Muscle of back (tissue), 11 donors: ENCODE measurements around the gene NFE2. TPM values are rescaled to one million over a fixed set of nuclear protein-coding genes. Genes with fewer than 3 reads are reported as not detected.

Experiments used
- DNase-seq, 3 donors: peaks; one replicate each; pipeline versions ENCODE4 v3.0.0 to v3.0.0-alpha.2; 2013
- polyA plus RNA-seq, 10 donors: library from polyadenylated mRNA; unstranded; fragments of 120-200 nt; gene quantifications; one replicate each; pipeline ENCODE4 v1.2.1, GENCODE V29; 2013; ENCODE audit not compliant: insufficient read length in 10 of 10

The NFE2 gene
- polyA plus RNA-seq, 10 donors = 1.3 to 5.4 (median 2.6) TPM

DNA sequence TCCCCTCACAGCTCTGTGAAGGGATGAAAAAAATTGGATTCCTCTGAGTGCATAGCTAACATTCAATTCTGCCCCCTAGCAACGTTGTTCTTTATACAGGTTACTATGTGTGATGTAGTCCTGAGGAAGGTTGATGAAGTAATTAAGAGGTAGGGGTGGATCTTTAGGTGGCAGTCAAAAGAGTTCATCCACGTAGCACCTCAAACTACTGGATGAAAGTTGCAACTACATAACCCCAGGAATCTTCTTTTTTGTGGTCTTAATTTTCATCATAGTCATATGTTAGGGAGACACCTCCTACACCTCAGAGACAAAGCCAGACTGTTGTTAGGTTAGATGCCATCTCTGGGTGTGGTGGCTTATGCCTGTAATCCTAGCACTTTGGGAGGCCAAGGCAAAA is 10.2 kb upstream of the NFE2 start:
- DNase-seq = no peak

DNA sequence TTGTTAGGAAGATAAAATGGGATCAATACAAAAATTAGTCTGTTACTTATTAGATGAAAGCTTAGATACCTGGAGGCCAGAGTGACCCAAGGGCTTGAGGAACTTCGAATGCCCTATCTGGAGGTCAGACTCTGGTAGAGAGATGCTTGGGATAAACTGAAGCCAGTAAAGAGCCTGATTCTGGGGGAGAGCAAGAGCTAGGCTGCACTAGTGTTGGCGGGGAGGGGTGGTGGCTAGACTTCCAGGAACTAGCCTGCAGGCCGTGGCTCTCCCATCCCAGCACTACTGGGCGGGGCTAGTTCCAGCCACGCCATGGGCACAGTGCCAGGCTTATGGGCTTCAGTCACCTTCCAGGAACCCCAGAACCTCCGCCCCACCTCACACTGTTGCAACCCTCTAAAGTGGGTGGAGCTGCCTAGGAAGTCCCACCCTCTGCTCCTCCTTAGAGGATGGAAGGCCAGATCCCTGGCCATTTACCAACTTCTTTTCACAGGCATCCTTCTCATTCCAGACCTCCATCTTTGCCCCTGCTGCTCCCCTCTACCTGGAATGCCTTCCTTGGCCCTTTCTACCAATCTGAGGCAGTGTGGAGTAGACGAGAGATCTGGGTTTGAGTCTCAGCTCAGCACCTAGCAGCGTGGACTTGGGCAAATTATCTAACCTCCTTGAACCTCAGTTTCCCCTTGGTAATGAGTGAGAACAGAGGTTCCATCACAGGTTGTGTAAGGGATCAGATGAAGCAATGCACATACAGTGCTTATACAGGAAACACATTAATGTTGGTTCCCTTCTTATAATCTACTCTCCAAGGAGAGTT is 6.3 kb upstream of the NFE2 start:
- DNase-seq = no peak

DNA sequence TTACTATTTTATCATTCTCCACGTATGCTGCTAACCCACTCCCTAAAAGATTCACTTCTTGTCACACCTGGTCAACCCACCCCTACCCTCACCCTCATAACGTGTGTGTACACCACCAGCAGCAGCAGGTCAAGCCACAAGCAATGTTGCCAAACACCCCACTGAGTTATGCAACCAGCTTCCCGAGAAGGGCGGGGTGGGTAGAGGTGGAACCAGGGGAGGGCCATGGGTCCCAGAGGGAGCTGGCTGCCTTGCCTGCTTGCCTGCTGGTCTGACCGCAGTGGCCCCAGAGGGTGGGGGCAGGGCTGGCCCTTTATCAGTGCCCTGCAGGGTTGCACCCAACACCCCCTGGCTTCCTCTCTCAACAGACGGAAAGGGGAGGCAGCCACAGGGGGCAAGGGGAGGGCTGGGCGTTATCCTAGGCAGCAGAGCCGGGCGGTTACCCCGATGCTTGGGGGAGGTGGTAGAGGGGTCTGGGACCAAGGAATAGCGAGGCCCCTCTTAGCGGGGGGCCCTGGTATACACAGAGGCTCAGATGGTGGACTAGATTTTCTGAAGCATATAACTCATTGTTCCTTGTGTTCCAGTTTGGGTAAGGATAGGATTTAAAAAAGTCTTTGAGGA is 3.5 kb upstream of the NFE2 start:
- no peak for DNase-seq

DNA sequence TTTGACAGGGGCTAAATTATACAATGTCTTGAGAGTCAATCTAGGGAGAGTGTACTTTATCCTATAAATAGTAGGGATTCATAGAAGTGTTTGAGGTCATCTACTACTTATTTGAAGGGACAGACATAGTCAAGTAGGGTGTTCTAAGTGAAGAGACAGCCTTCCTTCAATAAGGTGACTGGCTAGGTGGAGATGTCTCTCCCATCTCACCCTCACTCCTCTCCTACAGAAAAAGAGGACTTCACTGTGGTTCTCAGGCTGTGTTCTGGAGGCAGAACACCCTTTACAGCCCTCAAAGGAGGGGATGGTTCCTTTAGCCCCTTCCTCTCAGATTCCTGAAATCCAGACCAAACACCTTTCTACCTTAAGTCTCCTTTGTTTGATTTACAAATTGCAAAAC is 2.8 kb upstream of the NFE2 start:
- no peak for DNase-seq

DNA sequence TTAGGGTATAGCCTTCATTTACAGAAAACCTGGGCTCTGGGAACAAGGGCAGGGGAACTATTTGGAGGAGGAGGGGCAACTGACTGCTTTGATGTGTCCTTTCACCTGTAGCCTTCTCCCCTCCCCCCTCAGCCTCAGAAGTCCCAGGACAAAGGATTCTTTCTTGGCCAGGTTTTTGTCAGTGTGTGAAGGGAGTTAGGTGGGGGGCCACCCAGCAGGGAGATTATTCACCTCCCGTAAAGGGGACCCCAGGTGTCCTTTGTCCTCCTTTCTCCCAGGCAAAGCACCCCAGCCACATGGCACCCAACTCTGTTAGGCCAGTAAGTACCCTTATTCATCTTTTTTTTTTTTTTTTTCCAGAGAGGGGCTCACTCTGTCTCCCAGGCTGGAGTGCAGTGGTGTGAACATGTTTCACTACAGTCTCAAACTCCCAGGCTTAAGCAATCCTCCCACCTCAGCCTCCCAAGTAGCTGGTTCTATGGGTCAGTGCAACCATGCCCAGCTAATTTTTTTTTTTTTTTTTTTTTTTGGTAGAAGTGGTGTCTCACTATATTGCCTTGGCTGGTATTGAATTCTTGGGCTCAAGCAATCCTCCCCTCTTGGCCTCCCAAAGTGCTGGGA is 723 bp upstream of the NFE2 start:
- no peak for DNase-seq

DNA sequence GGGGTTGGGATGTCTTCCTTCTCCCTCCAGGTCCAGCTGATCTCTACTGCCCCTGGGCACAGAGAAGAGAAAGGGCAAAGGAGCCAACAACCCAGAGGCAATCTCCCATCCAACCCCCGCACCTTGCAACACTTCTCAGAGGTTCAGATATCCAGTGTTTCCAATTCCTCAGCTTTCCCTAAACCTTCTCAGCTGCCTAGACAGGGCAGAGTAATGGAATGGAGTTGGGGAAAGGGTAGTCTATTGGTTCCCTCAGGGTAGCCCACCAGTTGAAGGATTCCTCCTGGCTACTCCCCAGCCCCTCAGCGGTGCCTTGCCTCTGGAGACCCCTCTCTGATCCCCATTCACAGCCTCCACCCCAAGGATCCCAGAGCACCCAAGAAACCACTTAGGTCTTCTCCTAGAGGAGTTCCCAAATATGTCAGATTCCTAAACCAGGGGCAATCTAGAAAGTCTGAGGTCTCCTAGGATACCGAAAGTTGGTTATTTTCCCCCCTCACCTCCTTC is 537 bp downstream of the NFE2 start:
- no peak for DNase-seq

DNA sequence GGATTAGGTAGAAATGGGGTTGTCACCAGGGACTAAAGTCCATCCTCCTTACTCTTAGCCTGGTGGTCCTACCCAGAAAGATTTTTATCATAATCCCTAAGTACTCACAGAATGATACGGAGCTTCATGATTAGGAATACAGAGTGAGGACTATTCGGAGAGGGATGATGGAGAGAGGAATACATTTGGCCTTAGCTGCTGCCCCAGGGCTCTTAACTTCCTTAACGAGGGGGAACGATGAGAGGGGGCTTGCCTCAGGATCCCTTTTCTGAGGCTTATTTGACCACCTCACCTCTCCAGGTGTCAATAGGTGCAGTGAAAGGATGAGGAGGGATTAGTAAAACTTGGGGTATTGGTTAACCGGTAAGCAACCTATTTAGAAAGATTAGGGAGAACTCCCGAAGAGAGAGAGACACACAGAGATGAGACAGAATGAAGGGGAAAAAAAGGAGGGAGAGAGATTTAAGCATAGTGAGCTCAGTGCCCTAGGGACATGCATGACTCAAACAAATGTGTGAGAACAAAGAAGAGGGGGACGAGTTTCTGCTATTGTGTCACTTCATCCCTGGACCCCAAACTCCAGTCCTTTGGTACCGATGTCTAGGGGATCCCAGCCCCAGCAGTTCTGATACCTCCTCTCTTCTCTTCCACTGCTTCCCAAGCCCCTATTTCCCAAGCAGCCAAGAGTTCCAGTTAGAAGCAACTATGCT is 1.1 kb downstream of the NFE2 start:
- DNase-seq = no peak

DNA sequence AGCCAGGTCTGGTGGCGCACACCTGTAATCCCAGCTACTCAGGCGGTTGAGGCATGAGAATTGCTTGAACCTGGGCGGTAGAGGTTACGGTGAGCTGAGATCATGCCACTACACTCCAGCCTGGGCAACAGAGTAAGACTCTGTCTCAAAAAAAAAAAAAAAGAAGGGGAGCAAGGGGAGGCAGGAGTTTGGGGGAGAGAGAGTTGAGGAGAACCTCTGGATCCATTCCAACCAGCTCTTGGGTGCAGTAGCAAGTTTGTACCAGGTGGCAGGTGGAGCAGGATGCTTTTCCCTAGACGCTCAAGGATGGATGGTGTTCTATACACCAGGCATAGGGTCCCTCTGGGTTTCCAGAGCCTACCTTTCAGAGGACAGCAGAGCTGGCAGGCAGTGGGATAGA is 1.9 kb downstream of the NFE2 start:
- DNase-seq = no peak

DNA sequence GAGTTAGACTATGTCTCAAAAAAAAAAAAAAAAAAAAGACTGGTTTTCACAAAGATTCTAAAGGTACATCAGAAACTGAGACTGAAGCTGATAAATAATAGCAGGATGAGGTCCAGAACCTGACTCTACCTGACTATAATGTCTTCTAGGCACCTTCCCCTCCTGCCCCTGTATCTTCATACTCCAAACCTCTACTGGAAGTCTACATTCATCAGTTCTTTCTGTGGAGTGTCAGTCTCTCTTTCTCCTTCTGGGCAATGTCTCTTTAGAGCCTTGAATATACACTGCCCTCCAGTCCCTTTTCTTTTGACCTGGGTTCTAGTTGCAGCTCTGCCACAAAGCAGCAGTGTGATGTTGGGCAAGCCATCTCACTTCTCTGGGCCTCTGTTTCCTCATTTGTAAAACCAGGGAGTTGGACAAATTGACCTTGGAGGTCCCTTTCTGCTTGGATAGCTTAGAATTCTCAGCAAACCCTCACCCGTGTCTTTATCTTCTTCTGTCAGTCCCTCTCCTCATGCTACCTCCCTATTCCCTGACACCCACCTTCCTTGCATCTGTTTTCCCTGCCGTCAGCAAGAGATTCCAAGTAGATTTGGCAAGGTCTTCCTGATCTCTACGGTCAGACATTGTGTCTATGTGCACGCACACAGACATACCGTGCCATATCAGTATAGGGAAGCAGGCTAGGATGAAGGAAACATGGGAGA is 4.3 kb downstream of the NFE2 start:
- no peak for DNase-seq

DNA sequence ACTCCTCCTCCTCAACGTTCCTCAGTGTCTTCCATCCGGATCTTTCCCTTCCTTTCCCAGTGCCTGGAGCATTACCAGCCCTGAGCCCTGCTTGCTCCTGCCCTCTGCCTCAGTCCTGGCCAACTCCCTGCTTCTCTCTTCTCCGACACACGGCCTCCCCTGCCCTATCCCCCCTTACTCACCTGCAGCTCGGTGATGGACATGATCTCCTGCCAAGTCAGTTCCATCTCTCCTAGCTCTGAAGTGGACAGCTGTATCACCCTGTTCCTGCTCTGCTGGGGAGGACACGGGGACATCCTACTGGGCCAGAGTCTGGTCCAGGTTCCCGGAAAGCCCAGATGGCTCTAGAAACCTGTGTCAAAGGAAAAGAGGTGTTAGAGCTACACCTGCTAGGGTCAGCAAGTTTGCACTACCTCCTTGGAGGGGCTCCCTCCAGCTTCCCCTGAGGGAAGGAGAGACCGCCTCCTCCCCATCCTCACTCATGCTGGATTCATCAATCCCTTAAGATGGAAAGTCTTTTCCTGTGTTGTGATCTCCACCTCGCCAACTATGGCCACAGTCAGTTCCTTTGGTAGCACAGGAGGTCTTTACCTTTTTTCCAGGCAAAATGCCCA is 5.8 kb downstream of the NFE2 start:
- no peak for DNase-seq

DNA sequence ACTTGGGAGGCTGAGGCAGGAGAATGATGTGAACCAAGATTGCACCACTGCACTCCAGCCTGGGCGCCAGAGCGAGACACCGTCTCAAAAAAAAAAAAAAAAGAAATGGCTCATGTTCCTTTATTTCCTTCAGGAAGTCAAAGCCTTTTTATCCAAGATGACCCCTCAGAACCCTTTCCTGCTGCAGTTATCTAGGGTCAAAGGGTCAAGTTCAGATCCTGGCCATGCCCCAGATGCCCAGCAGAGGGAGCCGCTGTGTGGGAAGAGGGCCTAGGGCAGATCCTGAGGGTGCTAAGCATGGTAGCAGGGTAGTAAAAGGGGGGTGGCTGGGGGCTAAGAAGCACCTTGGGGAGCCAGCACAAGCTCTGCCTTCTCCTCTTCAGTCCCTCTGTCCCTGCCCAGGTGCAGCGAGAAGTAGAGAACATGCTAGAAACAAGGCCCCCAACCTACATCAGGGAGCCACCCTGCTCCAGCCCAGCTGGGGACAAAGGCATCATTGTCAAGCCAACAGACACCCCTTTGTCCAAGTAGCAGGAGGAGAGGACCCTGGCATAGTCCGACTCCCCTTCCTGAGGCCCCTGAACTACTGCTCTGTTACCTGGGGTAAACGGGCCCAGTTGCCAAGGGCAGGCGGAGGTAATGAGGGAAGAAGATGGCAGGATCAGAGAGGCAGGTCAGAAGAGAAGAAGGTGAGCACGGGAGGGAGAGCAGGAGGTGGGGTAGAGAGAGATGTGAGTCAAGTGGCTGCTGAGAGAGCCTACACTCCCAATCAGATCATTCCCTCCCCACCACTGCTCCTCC is 6.5 kb downstream of the NFE2 start:
- no peak for DNase-seq

DNA sequence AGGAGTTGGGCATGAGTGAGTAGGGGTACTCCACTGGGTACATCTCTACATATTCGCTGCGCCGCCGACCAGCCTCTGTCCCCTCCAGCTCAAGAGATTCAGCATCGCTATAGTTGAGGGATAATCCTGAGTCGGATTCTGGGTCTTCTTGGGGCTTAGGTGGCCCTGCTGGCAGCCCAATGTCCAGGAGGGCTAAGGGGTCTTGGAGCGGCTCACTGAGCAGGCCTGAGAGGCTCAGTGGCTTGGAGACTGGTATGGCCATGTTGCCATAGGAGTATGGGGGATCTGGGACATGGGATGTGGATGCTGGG is 7.9 kb downstream of the NFE2 start:
- DNase-seq = no peak

DNA sequence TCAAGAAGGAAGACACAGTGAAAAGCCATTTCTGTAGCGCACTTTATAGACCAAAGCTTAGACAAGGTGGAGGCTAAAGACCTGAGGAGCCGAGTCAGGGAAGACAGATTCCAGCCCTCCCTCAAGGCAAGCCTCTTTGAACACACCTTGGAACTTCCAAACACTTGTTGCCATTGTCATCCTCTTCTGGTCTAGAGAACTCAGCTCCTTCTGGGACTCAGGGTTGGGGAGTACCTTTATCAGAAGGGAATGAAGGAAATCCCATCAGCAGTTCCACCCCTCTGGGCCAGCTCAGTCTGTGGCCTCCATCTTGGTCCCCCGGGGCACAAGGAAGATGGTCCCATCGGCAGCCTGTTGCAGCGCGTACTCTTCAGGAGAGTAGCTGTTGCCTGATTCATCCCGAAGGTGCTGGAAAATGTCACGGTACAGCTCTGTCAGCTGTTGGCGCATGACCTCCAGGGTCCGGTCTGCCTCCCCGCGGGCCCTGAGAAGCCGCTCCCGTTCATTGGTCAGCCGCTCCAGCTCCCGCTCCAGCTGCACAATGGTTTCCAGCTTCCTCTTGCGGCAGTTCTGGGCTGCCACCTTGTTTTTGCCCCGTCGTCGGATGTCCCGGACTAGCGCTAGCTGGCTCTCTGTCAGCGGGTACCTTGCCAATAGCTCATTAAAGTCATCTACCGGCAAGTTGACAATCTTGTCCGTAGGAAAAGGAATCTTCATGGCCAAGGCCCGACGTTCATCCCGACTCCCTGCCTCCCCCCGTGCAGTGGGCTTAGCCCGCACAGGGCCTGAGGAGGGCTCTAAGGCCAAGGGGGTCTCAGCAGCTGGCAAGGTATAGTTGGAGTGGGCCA is 8.5 kb downstream of the NFE2 start:
- DNase-seq = no peak

DNA sequence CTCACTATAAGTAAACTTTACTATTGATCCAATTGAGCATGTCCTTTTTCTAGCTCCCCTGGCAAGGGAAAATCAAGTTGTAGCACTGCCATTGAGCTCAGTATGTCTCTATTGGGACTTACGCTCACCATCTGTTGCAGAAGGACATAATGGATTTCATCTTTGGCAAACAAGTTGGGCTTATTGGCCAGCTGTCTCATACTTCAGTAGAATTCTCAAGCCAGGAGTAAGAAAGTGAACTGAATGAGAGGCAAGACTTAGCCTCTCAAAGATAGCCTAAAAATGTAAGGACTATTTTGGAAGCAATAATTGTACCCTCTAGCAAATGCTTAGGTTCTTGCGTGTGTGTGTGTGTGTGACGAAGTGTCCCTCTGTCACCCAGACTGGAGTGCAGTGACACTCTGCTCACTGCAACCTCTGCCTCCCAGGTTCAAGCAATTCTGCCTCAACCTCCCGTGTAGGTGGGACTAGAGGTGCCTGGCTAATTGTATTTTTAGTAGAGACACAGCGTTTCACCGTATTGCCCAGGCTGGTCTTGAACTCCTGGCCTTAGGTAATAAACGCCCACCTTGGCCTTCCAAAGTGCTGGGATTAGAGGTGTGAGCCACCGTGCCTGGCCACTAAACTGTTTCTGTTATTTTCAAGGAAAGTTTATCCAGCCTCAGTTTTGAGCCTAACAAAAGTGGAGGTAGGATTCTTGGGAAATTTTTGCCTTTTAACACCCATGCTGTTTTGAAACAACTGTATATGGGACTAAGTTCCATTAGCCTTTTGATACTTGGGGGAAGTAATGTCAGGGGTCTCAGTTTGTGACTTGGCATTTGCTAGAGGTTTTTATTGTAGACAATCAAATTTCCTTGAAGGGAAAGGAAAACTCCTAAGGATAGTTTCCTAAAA is 13.3 kb downstream of the NFE2 start:
- peak in 2 of 3 donors; percentile 60 to 73 for DNase-seq

DNA sequence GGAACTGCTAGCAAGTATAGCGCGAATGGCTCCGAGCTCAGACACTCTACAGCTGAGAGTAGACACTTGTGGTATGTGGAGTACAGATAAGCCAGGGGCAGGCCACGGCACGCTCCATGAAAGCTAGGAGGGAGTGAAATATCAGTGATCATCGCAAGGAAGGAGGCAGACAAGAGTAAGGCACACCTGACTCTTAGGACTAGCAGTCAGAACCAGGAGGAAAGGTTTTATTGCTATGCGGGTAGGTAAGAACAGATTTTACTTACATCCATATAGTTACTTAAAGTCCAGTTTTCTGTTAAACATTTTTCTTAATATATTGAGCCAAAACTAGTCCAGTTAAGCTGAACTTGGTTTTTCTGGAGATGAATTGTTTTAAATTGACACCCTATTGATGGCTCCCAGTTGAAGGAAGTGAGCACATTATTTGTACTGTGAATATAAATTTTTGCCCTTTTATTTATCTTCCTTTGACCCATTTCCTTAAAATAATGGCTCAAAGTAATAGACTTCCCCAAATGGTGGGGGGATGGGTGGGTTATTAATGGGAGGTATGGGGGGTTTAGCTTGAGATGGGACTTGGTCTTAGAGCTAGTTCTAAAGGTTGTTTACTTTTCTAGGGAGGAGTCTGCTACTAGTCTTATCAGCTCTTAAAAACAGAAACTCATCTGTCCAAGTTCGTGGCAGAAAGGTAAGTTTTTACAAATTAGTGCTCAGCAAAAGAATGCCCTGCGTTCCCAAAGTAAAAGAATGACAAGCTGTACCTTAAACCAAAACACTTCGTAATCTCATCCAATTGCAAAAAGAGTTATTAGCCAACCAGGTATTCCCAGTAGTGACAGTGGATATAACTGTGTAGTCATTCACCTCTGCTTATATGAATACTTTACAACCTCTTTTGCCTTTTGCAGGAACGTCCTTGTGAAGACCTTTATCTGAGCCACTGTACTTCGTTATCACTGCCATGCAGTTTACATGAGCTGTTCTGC is 14.5 kb downstream of the NFE2 start:
- DNase-seq = no peak

DNA sequence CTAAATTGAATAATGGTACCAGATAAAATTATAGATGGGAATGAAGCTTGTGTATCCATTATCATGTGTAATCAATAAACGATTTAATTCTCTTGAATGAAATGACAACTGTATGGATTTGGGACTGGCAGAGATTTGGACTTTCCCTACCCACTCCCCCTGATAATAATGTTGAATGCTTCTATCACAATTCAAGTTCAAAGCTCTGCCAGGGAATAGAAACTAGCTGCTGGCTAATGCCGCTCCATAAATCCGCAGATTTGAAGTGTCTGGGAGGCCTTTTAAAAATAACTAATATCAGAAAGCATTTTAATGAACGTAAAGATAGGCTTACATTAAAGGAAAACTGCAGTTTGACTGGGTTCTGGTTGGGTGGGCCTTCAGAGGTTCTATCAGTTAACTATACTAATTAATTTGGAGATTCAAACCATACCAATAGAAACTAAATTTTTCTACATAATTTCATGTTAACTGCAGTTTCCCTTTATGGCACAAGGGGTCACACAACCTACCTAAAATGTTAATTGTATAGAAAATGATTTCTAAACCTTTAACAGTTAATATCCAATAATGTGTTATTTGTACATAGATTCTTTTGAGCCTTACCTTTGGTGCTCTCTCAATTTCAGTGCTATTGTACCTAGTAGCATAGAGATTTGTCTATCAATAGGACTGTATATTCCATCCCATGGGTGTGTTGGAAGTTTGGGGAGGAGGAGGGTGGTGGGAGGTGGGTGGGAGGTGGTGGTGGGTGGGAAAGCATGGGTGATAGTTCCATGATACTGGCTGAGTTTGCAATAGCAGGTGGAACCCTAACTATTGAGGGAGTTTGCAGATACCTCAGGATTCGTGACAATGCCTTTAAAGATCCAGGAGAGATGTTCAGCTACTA is 15.4 kb downstream of the NFE2 start:
- no peak for DNase-seq
